Measurements from ENCODE around the gene KRT1.
"Not testable (repeated sequence)": the region's sequence is repeated elsewhere in the genome, so short reads cannot be mapped to it uniquely, and the experiment has no call there.

KRT1 gene

DNA sequence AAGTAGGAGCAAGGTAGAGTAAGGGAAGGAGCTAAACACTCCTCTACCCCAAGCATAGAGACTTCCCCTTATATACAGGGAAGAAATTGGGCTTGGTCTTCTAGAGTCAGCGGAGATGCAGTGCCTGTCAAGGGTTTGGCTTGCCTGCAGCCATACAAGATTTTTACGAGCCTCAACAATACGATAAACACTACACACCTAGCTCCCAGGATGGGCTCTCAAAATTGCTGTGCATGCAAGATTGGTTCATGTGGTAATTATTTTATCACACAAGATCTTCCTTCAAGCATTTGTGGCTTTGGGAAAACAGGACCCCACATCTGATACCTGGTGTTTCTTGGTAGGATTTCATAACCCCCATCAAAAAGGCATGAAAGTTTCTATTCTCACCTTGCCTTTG is at the start of gene KRT1:
TSS of gene KRT1 (minus strand) at position 45 of the 400 bp plus-strand sequence. CDS start 59 bp downstream, outside the sequence.
- DNase-seq (ENCODE audit: low read depth, low spot score): no peak

DNA sequence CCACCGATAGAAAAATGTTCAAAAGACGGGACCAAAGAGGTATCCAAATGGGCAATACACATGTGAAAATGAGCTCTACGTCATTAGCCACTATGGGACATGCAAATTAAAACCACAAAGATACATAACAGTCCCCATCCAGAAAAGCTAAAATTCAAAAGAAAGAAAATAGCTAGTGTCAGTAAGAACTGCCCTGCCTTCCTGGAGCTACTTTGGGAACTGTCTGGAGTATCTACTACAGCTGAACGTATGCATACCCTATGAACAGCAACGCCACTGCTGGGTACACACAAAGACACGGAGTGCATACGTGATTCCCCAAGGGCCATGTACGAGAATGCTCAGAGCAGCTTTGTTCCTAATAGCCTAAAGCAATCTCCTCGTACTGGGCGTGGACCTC is 48.9 kb upstream of the KRT1 start:
- no peak for DNase-seq (ENCODE audit: low read depth, low spot score)

DNA sequence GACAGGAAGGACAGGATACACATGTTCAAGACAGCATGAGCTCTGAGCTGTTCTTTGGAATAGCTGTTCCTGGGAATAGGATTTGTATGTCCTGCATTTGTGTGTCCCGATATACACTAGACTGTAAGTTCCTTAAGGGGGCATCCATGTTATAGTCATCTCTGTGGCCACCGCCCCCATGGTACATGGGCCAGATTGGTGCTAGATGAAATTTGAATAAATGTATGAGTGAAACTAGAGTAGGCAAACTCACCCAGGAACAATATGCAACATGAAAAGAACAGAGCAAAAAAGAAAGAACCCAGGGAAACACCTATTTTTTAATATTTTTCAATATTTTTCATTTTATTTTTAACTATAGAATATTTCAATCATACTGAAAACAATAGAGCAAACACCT is 48.2 kb upstream of the KRT1 start:
- no peak for DNase-seq (ENCODE audit: low read depth, low spot score)

- DNase-seq (ENCODE audit: low read depth, low spot score): no peak
These were observed 46.8 kb upstream of the KRT1 start for GRCh38 chr12:52727037-52727436.

DNA sequence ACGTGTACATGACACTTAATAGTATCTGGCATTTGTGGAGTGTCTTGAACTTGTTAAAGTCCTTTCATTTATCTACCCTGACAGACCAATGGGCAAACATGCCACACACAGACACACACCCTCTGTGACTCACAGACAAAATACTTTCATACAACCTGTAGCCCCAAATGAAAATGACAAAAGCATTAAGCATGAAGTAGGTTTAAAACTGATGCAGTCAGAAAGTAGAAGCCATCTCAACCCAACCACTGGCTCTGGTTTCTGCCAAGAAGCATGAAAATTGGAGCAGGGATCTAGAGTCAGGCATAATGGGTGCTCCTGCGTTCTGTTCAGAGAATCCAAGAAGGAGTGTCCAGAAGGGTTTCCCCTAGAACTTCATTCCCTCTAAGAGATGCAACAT is 46.2 kb upstream of the KRT1 start:
- DNase-seq (ENCODE audit: low read depth, low spot score): no peak

- DNase-seq (ENCODE audit: low read depth, low spot score): no peak
These were observed 44.2 kb upstream of the KRT1 start for GRCh38 chr12:52724384-52724783.

- no peak for DNase-seq (ENCODE audit: low read depth, low spot score)
These were observed 42.5 kb upstream of the KRT1 start for GRCh38 chr12:52722680-52723079.

- DNase-seq (ENCODE audit: low read depth, low spot score): no peak
These were observed 41.7 kb upstream of the KRT1 start for GRCh38 chr12:52721838-52722470.

- DNase-seq (ENCODE audit: low read depth, low spot score): no peak
These were observed 40.2 kb upstream of the KRT1 start for GRCh38 chr12:52720365-52720886.

- no peak for DNase-seq (ENCODE audit: low read depth, low spot score)
These were observed 35.9 kb upstream of the KRT1 start for GRCh38 chr12:52716061-52716460.

GRCh38 chr12:52715416-52715815 is 35.2 kb upstream of the KRT1 start:
- no peak for DNase-seq (ENCODE audit: low read depth, low spot score)

DNA sequence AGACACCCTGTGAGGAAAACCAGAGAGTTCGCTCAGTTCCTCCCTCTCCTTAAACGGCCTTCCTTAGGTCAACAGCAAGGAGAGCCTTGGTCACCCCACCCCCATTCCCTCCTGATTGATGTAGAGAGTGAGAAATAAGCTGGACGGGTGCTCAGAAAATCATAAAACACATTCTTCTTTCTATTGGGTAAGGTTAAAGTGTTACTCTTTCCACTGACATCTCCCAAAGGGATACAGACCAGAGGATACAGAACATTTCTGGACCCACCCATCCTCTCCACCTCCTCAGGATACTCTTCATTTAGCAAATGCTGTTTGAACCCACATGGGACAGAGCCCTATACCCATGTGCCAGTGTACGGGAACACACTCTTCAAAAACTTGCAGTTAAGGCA is 34.7 kb upstream of the KRT1 start:
- DNase-seq (ENCODE audit: low read depth, low spot score): no peak

GRCh38 chr12:52713960-52714886 is 34.0 kb upstream of the KRT1 start:
- no peak for DNase-seq (ENCODE audit: low read depth, low spot score)

DNA sequence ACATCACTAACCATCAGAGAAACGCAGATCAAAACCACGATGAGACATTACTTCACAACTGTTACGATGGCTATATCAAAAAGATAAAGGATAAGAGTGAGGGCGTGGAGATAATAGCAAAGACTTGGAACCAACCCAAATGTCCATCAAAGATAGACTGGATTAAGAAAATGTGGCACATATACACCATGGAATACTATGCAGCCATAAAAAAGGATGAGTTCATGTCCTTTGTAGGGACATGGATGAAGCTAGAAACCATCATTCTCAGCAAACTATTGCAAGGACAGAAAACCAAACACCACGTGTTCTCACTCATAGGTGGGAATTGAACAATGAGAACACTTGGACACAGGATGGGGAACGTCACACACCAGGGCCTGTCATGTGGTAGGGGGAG is 31.9 kb upstream of the KRT1 start:
- DNase-seq (ENCODE audit: low read depth, low spot score): not testable (repeated sequence)

GRCh38 chr12:52710730-52711129 is 30.5 kb upstream of the KRT1 start:
- DNase-seq (ENCODE audit: low read depth, low spot score): no peak

- no peak for DNase-seq (ENCODE audit: low read depth, low spot score)
These were observed 27.8 kb upstream of the KRT1 start for GRCh38 chr12:52708010-52708409.

- no peak for DNase-seq (ENCODE audit: low read depth, low spot score)
These were observed 24.3 kb upstream of the KRT1 start for GRCh38 chr12:52704464-52704863.

DNA sequence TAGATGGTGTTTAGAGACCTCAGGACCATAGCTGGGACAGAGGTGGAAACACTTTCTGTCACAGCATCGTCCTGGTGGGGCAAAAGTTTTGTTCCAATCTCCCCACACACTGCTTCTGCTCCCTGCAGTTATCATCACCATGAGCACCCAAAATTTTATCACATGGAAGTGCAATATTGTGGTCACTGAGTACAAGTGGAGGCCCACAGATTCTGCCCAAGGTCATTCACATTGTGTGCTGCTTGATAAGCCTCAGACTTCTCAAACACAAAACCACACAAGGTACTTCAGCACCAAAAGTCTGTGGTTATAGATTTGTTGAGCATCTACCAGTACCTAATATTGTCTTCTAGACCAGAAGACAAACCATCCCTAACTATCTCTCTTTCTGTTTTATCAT is 23.7 kb upstream of the KRT1 start:
- no peak for DNase-seq (ENCODE audit: low read depth, low spot score)

DNA sequence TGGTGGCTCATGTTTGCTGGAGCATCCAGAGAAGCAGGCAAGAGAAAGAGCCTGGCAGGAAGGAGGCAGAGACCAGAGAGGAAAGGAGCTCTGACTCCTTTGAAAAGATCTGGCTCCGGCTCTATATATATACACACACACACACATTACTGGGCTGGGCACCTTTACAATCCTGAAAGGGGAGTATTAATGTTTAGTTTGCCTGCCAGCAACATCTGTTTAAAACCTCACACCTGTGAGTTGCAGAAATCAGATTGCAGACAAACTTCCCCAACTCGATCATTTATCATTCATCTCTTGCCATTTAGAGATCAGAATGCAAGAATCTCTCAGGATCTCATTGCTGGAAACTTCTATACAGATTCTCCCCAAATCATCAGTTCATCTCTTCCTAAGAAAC is 23.2 kb upstream of the KRT1 start, which contains the start of gene KRT77:
TSS of gene KRT77 (minus strand) at position 101 of the 400 bp plus-strand sequence. CDS start at position 11, 90 bp downstream.
- no peak for DNase-seq (ENCODE audit: low read depth, low spot score)

DNA sequence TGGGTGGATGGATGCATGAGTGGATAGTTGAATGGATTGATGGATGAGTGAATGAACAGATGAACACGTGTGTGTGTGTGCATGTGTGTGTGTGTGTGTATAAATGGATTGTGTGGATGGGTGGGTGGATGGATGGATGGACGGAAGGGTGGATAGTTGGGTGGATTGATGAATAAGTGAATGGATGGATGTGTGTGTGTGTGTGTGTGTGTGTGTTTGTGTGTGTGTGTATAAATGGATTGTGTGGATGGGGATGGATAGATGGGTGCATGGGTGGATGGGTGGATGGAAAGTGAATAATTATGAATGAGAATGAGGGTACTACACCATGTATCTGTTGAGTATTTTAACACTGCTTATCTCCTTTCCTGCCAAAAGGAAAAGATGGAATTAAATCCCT is 22.1 kb upstream of the KRT1 start:
- no peak for DNase-seq (ENCODE audit: low read depth, low spot score)

DNA sequence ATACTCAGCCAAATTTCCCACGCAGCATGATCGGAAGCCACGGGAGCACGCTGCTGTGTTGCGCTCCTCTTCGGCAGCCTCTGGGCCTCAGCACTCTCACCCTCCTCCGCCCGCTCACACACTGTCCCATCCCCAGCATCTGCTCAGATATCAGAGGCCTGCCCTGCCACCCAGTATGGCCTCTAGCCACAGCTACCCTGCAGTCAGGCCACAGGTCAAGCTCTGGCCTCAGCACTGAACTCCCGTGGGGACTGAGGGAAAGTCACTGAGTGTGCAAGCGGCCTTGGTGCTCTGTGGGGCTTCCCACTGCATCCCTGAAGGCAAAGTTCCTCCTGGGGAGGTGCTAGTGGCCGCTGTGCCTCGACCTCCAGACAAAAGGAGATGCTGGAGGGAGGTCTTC is 21.1 kb upstream of the KRT1 start:
- no peak for DNase-seq (ENCODE audit: low read depth, low spot score)

GRCh38 chr12:52699960-52700359 is 19.8 kb upstream of the KRT1 start:
- no peak for DNase-seq (ENCODE audit: low read depth, low spot score)

GRCh38 chr12:52699373-52699772 is 19.2 kb upstream of the KRT1 start:
- no peak for DNase-seq (ENCODE audit: low read depth, low spot score)
